ENCODE data around the gene KLHL18. TPM values are rescaled to one million over a fixed set of nuclear protein-coding genes. Genes with fewer than 3 reads are reported as not detected.
"Not testable (repeated sequence)": the region's sequence is repeated elsewhere in the genome, so short reads cannot be mapped to it uniquely, and the experiment has no call there.

KLHL18 gene
- 21.0 and 30.4 TPM in 2 replicates for total RNA-seq (2014; rRNA removed; shearing (Covaris generic); ENCODE audit: low replicate concordance)

GRCh38 chr3:47282424-47283192 lies at the start of gene KLHL18, which contains the start of gene KIF9:
TSS of gene KLHL18 (plus strand) at chr3:47282944. CDS start at chr3:47282966, 22 bp downstream.
TSS of gene KIF9 (minus strand) at chr3:47282799. CDS start at chr3:47277374, 5,425 bp downstream.
- H3K4me3 ChIP-seq = peak within 1 kb of the TSS; percentile 94
- peak; percentile 86 for DNase-seq
- no peaks in the 10 kb centered on the region for H3K27me3 ChIP-seq
- H3K9me3 ChIP-seq = no peaks in the 10 kb centered on the region
- peaks cover 2% of the 10 kb centered on the region; the same call in 1 of the 2 replicates for H3K36me3 ChIP-seq

- H3K4me3 ChIP-seq = no peak overlapping the region
- no peaks in the 10 kb centered on the region for H3K27me3 ChIP-seq
- H3K36me3 ChIP-seq = no peaks in the 10 kb centered on the region
- no peaks in the 10 kb centered on the region for H3K9me3 ChIP-seq
- DNase-seq = no peak
Measured at GRCh38 chr3:47238017-47238416, 44.7 kb upstream of the KLHL18 start.

GRCh38 chr3:47239929-47240328 lies 42.8 kb upstream of the KLHL18 start:
- H3K4me3 ChIP-seq = no peak overlapping the region

GRCh38 chr3:47243419-47244147 lies 39.2 kb upstream of the KLHL18 start:
- H3K27me3 ChIP-seq = no peaks in the 10 kb centered on the region
- no peak for DNase-seq
- no peaks in the 10 kb centered on the region for H3K9me3 ChIP-seq
- no peaks in the 10 kb centered on the region for H3K36me3 ChIP-seq
- H3K4me3 ChIP-seq = no peak overlapping the region

More at GRCh38 chr3:47239929-47240328, 42.8 kb upstream of the KLHL18 start:
- H3K9me3 ChIP-seq = no peaks in the 10 kb centered on the region
- H3K36me3 ChIP-seq = no peaks in the 10 kb centered on the region
- no peak for DNase-seq
- no peaks in the 10 kb centered on the region for H3K27me3 ChIP-seq

GRCh38 chr3:47244531-47245100 lies 38.1 kb upstream of the KLHL18 start:
- Histone ChIP-seq H3K4me3 (no peak overlapping the region), H3K27me3 (no peaks in the 10 kb centered on the region), H3K9me3 (no peaks in the 10 kb centered on the region), H3K36me3 (no peaks in the 10 kb centered on the region)
- no peak for DNase-seq

GRCh38 chr3:47245271-47245670 lies 37.5 kb upstream of the KLHL18 start:
- H3K27me3 ChIP-seq = no peaks in the 10 kb centered on the region
- H3K4me3 ChIP-seq = no peak overlapping the region
- no peak for DNase-seq
- no peaks in the 10 kb centered on the region for H3K9me3 ChIP-seq
- H3K36me3 ChIP-seq = no peaks in the 10 kb centered on the region

- no peaks in the 10 kb centered on the region for H3K9me3 ChIP-seq
- no peaks in the 10 kb centered on the region for H3K36me3 ChIP-seq
- no peak overlapping the region for H3K4me3 ChIP-seq
- DNase-seq = no peak
- no peaks in the 10 kb centered on the region for H3K27me3 ChIP-seq
Measured at GRCh38 chr3:47247131-47248064, 35.3 kb upstream of the KLHL18 start.

GRCh38 chr3:47250309-47251060 lies 32.3 kb upstream of the KLHL18 start:
- H3K4me3 ChIP-seq = no peak overlapping the region
- no peak for DNase-seq

GRCh38 chr3:47251085-47251484 lies 31.7 kb upstream of the KLHL18 start:
- H3K4me3 ChIP-seq, H3K9me3 ChIP-seq, H3K36me3 ChIP-seq, DNase-seq, H3K27me3 ChIP-seq: not testable (repeated sequence)

More at GRCh38 chr3:47250309-47251060, 32.3 kb upstream of the KLHL18 start:
- Histone ChIP-seq H3K27me3 (no peaks in the 10 kb centered on the region), H3K9me3 (no peaks in the 10 kb centered on the region), H3K36me3 (no peaks in the 10 kb centered on the region)

- H3K27me3 ChIP-seq = no peaks in the 10 kb centered on the region
- no peaks in the 10 kb centered on the region for H3K36me3 ChIP-seq
- no peaks in the 10 kb centered on the region for H3K9me3 ChIP-seq
- no peak overlapping the region for H3K4me3 ChIP-seq
- no peak for DNase-seq
Measured at GRCh38 chr3:47251689-47252088, 31.1 kb upstream of the KLHL18 start.

GRCh38 chr3:47256331-47256730 lies 26.4 kb upstream of the KLHL18 start:
- not testable (repeated sequence) for H3K9me3 ChIP-seq, H3K27me3 ChIP-seq, H3K4me3 ChIP-seq, H3K36me3 ChIP-seq, DNase-seq

- Histone ChIP-seq H3K27me3 (no peaks in the 10 kb centered on the region), H3K9me3 (no peaks in the 10 kb centered on the region), H3K4me3 (no peak overlapping the region), H3K36me3 (no peaks in the 10 kb centered on the region)
- no peak for DNase-seq
Measured at GRCh38 chr3:47259114-47259513, 23.6 kb upstream of the KLHL18 start.

GRCh38 chr3:47260605-47261004 lies 22.1 kb upstream of the KLHL18 start:
- DNase-seq = no peak
- H3K36me3 ChIP-seq = no peaks in the 10 kb centered on the region

GRCh38 chr3:47261301-47261700 lies 21.4 kb upstream of the KLHL18 start:
- Histone ChIP-seq H3K9me3 (no peaks in the 10 kb centered on the region), H3K4me3 (no peak overlapping the region), H3K36me3 (no peaks in the 10 kb centered on the region), H3K27me3 (no peaks in the 10 kb centered on the region)
- peak; percentile 8 for DNase-seq

More at GRCh38 chr3:47260605-47261004, 22.1 kb upstream of the KLHL18 start:
- Histone ChIP-seq H3K4me3 (no peak overlapping the region), H3K27me3 (no peaks in the 10 kb centered on the region), H3K9me3 (no peaks in the 10 kb centered on the region)

GRCh38 chr3:47265008-47265407 lies 17.7 kb upstream of the KLHL18 start:
- Histone ChIP-seq H3K27me3 (no peaks in the 10 kb centered on the region), H3K9me3 (no peaks in the 10 kb centered on the region), H3K4me3 (no peak overlapping the region), H3K36me3 (no peaks in the 10 kb centered on the region)
- DNase-seq = no peak
